ENCODE measurements around the gene CCDC146.

CCDC146 gene

DNA sequence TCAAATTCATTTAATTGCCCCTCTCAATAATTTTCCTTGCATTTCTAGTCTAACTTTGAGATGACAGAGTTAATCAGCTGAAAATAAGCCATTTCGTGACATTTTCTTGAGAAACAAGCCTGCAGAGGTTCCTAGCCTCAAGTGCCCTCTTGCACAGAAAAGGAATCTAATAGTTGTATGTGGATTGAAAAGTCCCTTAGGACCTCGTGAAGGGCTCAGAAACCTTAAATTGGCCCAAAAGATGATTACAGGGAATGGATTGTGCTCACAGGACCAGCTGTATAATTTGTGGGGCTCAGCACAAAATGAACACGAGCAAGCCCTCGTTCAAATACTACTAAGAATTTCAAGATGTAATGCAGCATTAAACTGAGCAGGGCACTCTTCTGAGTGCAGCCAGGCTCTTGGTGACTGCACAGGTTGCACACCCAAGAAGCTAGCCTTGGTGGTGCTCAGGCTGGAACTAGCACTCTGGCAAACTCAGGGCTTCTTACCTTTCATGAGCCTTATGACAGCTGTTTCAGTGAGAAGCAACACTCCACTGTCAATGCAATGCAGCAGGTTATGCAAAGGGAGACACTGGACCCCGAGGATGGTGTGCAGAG is 191.6 kb downstream of the CCDC146 start:
- H3K4ac ChIP-seq (ENCODE audit: low read depth, low read length) = no peak overlapping the region
- no peak overlapping the region for H2BK5ac ChIP-seq (ENCODE audit: low read length)
- no peaks in the 10 kb centered on the region for H3K4me1 ChIP-seq (ENCODE audit: control insufficient read depth, low read depth, low read length)
- DNase-seq = no peak
- no peak overlapping the region for H2BK15ac ChIP-seq (replicated peaks; ENCODE audit: low read depth)
- H4K8ac ChIP-seq (ENCODE audit: low read depth, low read length) = no peak overlapping the region
- H3K27me3 ChIP-seq (ENCODE audit: insufficient read depth, low read length, poor library complexity) = no peaks in the 10 kb centered on the region
- H3K79me1 ChIP-seq (ENCODE audit: low read length) = no peaks in the 10 kb centered on the region
- no peak overlapping the region for H3K4me3 ChIP-seq (ENCODE audit: low read length)
- H3K36me3 ChIP-seq (ENCODE audit: control insufficient read depth, insufficient read depth, low read length) = no peaks in the 10 kb centered on the region
- H3K27ac ChIP-seq (ENCODE audit: low read depth, low read length) = no peak overlapping the region
- H3K9ac ChIP-seq (ENCODE audit: low read length) = no peak overlapping the region
- H3K23ac ChIP-seq (ENCODE audit: low read length) = no peak overlapping the region
- WGBS (ENCODE audit: extremely low coverage, insufficient coverage, low lambda C conversion rate) = no CpG with 5 or more reads among the region's 5 CpGs
- H2BK120ac ChIP-seq (ENCODE audit: low read depth, low read length) = no peak overlapping the region
- no peak overlapping the region for H2AK5ac ChIP-seq (ENCODE audit: low read length)
- no peaks in the 10 kb centered on the region for H3K79me2 ChIP-seq (ENCODE audit: control insufficient read depth, insufficient read depth, low read length)
- H3K56ac ChIP-seq (ENCODE audit: low read length) = no peak overlapping the region
- no peak overlapping the region for H3K4me2 ChIP-seq (ENCODE audit: low read length)
- H3K18ac ChIP-seq (ENCODE audit: low read length) = no peak overlapping the region
- no peak overlapping the region for H4K5ac ChIP-seq (ENCODE audit: low read length)

DNA sequence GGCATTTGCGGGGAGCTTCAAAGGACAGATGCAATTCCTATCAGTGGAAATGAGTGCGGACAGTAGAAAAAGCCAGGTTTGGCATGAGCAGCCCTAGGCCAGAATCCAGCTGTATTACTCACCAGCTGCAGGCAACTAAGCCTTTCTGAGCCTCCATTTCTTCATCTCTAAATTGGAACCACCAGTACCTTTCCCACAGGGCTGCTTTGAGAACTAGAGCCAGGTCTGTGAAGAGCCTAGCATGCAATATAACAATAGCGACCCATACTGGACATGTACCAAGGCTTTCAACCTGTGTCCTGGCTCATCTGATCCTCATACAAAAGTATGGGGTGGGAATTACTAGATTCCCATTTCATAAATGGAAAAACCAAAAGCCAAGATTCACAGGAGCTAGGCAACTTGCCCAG is 192.8 kb downstream of the CCDC146 start:
- Histone ChIP-seq H3K23ac (ENCODE audit: low read length) (no peak overlapping the region), H3K4me2 (ENCODE audit: low read length) (no peak overlapping the region), H2BK15ac (replicated peaks; ENCODE audit: low read depth) (no peak overlapping the region), H3K79me2 (ENCODE audit: control insufficient read depth, insufficient read depth, low read length) (no peaks in the 10 kb centered on the region), H3K9ac (ENCODE audit: low read length) (no peak overlapping the region), H4K8ac (ENCODE audit: low read depth, low read length) (no peak overlapping the region), H3K27me3 (ENCODE audit: insufficient read depth, low read length, poor library complexity) (no peaks in the 10 kb centered on the region), H2AK5ac (ENCODE audit: low read length) (no peak overlapping the region), H3K4ac (ENCODE audit: low read depth, low read length) (no peak overlapping the region), H3K27ac (ENCODE audit: low read depth, low read length) (no peak overlapping the region), H4K5ac (ENCODE audit: low read length) (no peak overlapping the region), H3K18ac (ENCODE audit: low read length) (no peak overlapping the region), H3K4me1 (ENCODE audit: control insufficient read depth, low read depth, low read length) (no peaks in the 10 kb centered on the region), H3K4me3 (ENCODE audit: low read length) (no peak overlapping the region), H3K36me3 (ENCODE audit: control insufficient read depth, insufficient read depth, low read length) (no peaks in the 10 kb centered on the region), H2BK5ac (ENCODE audit: low read length) (no peak overlapping the region), H3K79me1 (ENCODE audit: low read length) (no peaks in the 10 kb centered on the region), H2BK120ac (ENCODE audit: low read depth, low read length) (no peak overlapping the region), H3K56ac (ENCODE audit: low read length) (no peak overlapping the region)
- no CpG with 5 or more reads among the region's 3 CpGs for WGBS (ENCODE audit: extremely low coverage, insufficient coverage, low lambda C conversion rate)
- DNase-seq = no peak

DNA sequence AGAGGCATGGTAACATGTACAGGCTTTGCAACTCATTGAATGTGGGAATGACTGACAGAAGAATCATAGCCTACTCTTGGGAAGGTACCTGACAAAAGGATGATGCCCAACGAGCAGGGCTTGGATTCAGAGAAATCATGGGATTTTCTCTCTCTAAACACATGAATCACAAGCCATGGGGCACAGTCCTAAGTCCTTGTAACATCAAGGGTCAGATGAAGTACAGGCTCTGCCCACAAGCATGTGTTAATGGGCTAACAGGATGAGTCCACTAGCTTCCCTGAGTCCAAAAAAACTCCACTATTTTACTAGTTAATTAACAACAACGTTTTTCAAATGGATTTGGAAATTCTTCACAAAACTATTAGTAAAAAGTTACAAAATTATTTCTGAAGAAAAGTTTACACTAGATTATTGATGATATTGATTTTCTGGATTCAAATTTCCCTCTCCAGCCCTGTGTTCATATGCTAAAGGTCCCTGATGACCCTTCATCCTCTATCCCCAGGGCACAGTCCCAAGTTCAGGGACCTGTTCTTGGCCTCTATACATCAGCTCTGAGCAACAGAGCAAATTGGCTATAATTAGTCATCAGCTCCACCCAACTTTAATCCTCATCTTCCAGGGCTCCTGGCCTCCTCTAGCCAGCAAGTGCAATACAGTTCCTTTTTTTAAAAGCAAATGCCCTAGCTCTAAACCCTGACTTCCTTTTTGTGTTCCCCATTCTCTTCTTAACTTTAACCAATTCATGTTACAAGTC is 194.0 kb downstream of the CCDC146 start:
- Histone ChIP-seq H2BK5ac (ENCODE audit: low read length) (no peak overlapping the region), H3K79me2 (ENCODE audit: control insufficient read depth, insufficient read depth, low read length) (no peaks in the 10 kb centered on the region), H3K4me3 (ENCODE audit: low read length) (no peak overlapping the region), H3K9ac (ENCODE audit: low read length) (no peak overlapping the region), H3K4me1 (ENCODE audit: control insufficient read depth, low read depth, low read length) (no peaks in the 10 kb centered on the region), H2BK120ac (ENCODE audit: low read depth, low read length) (no peak overlapping the region), H3K23ac (ENCODE audit: low read length) (no peak overlapping the region), H2BK15ac (replicated peaks; ENCODE audit: low read depth) (no peak overlapping the region), H3K56ac (ENCODE audit: low read length) (no peak overlapping the region), H4K5ac (ENCODE audit: low read length) (no peak overlapping the region), H3K4me2 (ENCODE audit: low read length) (no peak overlapping the region), H3K4ac (ENCODE audit: low read depth, low read length) (no peak overlapping the region), H2AK5ac (ENCODE audit: low read length) (no peak overlapping the region), H3K18ac (ENCODE audit: low read length) (no peak overlapping the region), H3K27ac (ENCODE audit: low read depth, low read length) (no peak overlapping the region), H3K27me3 (ENCODE audit: insufficient read depth, low read length, poor library complexity) (no peaks in the 10 kb centered on the region), H3K79me1 (ENCODE audit: low read length) (no peaks in the 10 kb centered on the region), H3K36me3 (ENCODE audit: control insufficient read depth, insufficient read depth, low read length) (no peaks in the 10 kb centered on the region), H4K8ac (ENCODE audit: low read depth, low read length) (no peak overlapping the region)
- DNase-seq = no peak
- no CpG with 5 or more reads among the region's 2 CpGs for WGBS (ENCODE audit: extremely low coverage, insufficient coverage, low lambda C conversion rate)

DNA sequence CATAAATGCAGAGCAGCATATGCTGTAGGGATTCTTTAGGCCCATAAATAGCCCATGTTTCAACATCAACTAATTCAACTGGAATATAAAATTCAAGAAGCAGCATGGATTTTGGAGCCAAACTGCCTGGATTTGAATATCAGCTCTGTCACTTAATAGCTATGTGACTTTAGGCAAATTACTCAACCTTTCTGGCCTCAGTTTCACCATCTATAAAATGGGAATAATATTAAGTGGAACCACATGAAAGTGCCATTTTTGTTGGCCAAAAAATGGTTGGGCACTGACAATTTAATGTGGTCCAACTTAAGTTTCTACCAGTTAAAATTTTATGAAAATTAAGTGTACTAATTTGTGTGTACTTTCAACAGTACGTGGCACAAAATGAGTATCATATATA is 195.6 kb downstream of the CCDC146 start:
- Histone ChIP-seq H3K4me2 (ENCODE audit: low read length) (no peak overlapping the region), H3K4me1 (ENCODE audit: control insufficient read depth, low read depth, low read length) (no peaks in the 10 kb centered on the region), H2BK15ac (replicated peaks; ENCODE audit: low read depth) (no peak overlapping the region), H3K56ac (ENCODE audit: low read length) (no peak overlapping the region), H3K27ac (ENCODE audit: low read depth, low read length) (no peak overlapping the region), H3K79me1 (ENCODE audit: low read length) (no peaks in the 10 kb centered on the region), H2BK120ac (ENCODE audit: low read depth, low read length) (no peak overlapping the region), H3K23ac (ENCODE audit: low read length) (no peak overlapping the region), H3K27me3 (ENCODE audit: insufficient read depth, low read length, poor library complexity) (no peaks in the 10 kb centered on the region), H3K4me3 (ENCODE audit: low read length) (no peak overlapping the region), H3K18ac (ENCODE audit: low read length) (no peak overlapping the region), H3K4ac (ENCODE audit: low read depth, low read length) (no peak overlapping the region), H3K79me2 (ENCODE audit: control insufficient read depth, insufficient read depth, low read length) (no peaks in the 10 kb centered on the region), H2AK5ac (ENCODE audit: low read length) (no peak overlapping the region), H4K8ac (ENCODE audit: low read depth, low read length) (no peak overlapping the region), H2BK5ac (ENCODE audit: low read length) (no peak overlapping the region), H3K9ac (ENCODE audit: low read length) (no peak overlapping the region), H3K36me3 (ENCODE audit: control insufficient read depth, insufficient read depth, low read length) (no peaks in the 10 kb centered on the region), H4K5ac (ENCODE audit: low read length) (no peak overlapping the region)
- DNase-seq = no peak
- no CpG with 5 or more reads among the region's 1 CpG for WGBS (ENCODE audit: extremely low coverage, insufficient coverage, low lambda C conversion rate)

DNA sequence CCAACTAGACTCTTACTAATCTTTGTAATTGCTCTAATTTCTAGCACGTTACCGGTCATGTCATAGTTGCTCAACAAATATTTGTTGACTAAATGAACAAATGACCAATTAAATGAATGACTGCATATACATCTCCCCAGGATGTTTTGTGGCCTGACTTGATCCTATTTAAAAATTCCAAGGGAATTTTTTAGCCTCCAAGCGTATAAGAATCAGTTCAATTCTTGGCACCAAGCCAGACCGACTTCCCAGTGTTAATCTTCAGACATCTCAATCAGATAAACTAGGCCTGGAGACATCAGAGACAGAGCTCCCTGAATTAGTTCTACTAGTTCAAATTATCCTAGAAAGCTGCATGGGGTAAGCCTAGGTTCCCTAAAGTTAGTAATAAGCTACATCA is 197.7 kb downstream of the CCDC146 start:
- Histone ChIP-seq H4K8ac (ENCODE audit: low read depth, low read length) (no peak overlapping the region), H3K27me3 (ENCODE audit: insufficient read depth, low read length, poor library complexity) (no peaks in the 10 kb centered on the region), H3K36me3 (ENCODE audit: control insufficient read depth, insufficient read depth, low read length) (no peaks in the 10 kb centered on the region), H3K79me1 (ENCODE audit: low read length) (no peaks in the 10 kb centered on the region), H3K23ac (ENCODE audit: low read length) (no peak overlapping the region), H3K4me3 (ENCODE audit: low read length) (no peak overlapping the region), H3K18ac (ENCODE audit: low read length) (no peak overlapping the region), H3K79me2 (ENCODE audit: control insufficient read depth, insufficient read depth, low read length) (no peaks in the 10 kb centered on the region), H2BK15ac (replicated peaks; ENCODE audit: low read depth) (no peak overlapping the region), H3K4me2 (ENCODE audit: low read length) (no peak overlapping the region), H2AK5ac (ENCODE audit: low read length) (no peak overlapping the region), H4K5ac (ENCODE audit: low read length) (no peak overlapping the region), H3K4ac (ENCODE audit: low read depth, low read length) (no peak overlapping the region), H3K9ac (ENCODE audit: low read length) (no peak overlapping the region), H3K56ac (ENCODE audit: low read length) (no peak overlapping the region), H2BK5ac (ENCODE audit: low read length) (no peak overlapping the region), H3K27ac (ENCODE audit: low read depth, low read length) (no peak overlapping the region), H3K4me1 (ENCODE audit: control insufficient read depth, low read depth, low read length) (no peaks in the 10 kb centered on the region), H2BK120ac (ENCODE audit: low read depth, low read length) (no peak overlapping the region)
- DNase-seq = no peak
- WGBS (ENCODE audit: extremely low coverage, insufficient coverage, low lambda C conversion rate) = no CpG with 5 or more reads among the region's 4 CpGs

DNA sequence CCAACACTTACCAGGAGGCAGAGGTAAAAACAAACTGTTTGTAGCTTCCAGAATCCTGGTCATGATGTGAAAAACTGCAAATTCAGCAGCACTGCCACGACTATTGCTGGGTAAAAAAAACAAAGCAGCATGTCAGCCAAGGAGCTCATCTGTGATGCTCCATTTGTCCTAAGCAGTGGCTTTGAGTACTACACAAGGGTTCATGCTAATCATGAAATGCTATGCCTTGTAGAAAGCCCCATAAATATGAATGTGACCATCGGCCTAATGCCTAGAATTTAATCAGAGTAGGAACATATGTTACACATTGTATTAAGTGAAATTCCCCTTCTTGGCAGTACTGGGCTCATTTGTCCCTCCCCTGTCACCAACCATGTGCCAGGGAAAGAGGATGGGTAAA is 198.3 kb downstream of the CCDC146 start:
- no peak overlapping the region for H4K5ac ChIP-seq (ENCODE audit: low read length)
- no peak overlapping the region for H2BK15ac ChIP-seq (replicated peaks; ENCODE audit: low read depth)
- no peak overlapping the region for H2BK5ac ChIP-seq (ENCODE audit: low read length)
- no peak overlapping the region for H3K27ac ChIP-seq (ENCODE audit: low read depth, low read length)
- no peak overlapping the region for H3K4me2 ChIP-seq (ENCODE audit: low read length)
- no peaks in the 10 kb centered on the region for H3K36me3 ChIP-seq (ENCODE audit: control insufficient read depth, insufficient read depth, low read length)
- DNase-seq = no peak
- no peak overlapping the region for H2BK120ac ChIP-seq (ENCODE audit: low read depth, low read length)
- H3K4me1 ChIP-seq (ENCODE audit: control insufficient read depth, low read depth, low read length) = no peaks in the 10 kb centered on the region
- H3K79me2 ChIP-seq (ENCODE audit: control insufficient read depth, insufficient read depth, low read length) = no peaks in the 10 kb centered on the region
- no peak overlapping the region for H4K8ac ChIP-seq (ENCODE audit: low read depth, low read length)
- H3K4ac ChIP-seq (ENCODE audit: low read depth, low read length) = no peak overlapping the region
- H3K4me3 ChIP-seq (ENCODE audit: low read length) = no peak overlapping the region
- no peak overlapping the region for H3K18ac ChIP-seq (ENCODE audit: low read length)
- H3K23ac ChIP-seq (ENCODE audit: low read length) = no peak overlapping the region
- H3K79me1 ChIP-seq (ENCODE audit: low read length) = no peaks in the 10 kb centered on the region
- no peak overlapping the region for H3K56ac ChIP-seq (ENCODE audit: low read length)
- no CpG with 5 or more reads among the region's 2 CpGs for WGBS (ENCODE audit: extremely low coverage, insufficient coverage, low lambda C conversion rate)
- H2AK5ac ChIP-seq (ENCODE audit: low read length) = no peak overlapping the region
- no peaks in the 10 kb centered on the region for H3K27me3 ChIP-seq (ENCODE audit: insufficient read depth, low read length, poor library complexity)
- no peak overlapping the region for H3K9ac ChIP-seq (ENCODE audit: low read length)
